NCI-H82 treated with DMSO at 0.1 percent for 48 hours (cell line): ENCODE results near the gene ATAD3C.
"Not testable (repeated sequence)": the region's sequence is repeated elsewhere in the genome, so short reads cannot be mapped to it uniquely, and the experiment has no call there.

Source experiments
- DNase-seq: peaks from one replicate; lab custom pipeline; 2025; ENCODE audit not compliant: unreplicated experiment; lab: John Stamatoyannopoulos, UW

ATAD3C gene

DNA sequence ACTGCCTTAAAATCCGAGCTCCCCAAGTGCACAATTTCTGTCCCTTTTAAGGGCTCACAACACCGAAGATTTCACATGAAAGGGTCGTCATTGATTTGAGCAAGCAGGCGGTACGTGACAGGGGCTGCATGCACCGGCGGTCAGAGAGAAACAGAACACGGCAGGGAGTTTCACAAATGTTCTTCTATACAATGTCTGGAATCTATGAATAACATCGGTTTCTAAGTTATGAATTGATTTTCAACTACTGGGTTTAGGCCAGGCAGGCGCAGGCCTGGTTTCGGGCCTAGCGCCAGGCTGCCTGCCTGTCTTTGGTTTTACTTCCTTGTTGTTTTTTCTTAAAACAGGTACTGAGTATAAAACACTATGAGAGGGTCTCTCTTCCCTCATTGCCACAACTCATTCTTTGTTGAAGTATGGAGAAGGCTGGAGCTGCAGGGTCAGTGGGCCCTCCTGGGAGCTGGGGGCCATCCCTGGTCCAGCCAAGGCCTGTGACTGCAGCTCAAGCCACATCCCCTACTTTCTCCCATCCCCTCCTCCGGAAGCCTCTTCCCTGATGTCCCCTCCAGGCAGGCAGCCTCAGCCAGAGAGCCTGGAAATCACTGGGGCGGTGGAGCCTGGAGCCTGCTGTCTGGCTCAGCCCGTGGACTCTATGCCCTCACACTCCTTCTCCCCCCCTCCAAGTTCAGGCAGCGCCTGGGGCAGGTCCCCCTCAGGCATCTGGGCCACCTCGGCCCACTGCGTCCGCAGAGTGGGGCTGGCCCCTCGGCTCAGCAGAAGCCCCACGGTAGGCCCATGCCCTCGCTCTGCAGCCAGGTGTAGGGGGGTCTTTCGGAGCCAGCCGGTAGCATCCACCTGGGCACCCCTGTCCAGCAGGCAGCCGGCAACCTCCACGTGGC lies 30.8 kb upstream of the ATAD3C start:
- DNase-seq: no peak

DNA sequence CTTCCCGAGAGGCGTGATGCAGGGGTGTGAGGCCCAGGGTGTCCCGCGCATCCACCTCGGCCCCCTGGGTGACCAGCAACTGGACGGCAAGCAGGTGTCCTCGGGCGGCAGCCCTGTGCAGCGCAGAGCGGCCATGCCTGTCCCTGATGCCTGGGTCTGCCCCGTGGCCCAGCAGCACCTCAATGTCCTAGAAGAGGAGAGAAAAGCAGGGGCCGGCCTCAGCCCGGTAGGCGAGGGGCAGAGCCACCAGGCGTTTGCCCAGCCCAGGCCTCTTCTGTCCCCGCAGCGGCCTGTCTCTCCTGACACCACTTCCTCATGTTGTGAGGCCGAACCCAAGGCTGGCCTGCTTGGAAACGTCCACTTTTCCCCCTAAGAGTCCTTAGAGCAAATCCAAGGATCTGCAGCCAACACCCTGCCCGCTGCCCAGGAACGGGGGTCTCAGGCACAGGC lies 30.1 kb upstream of the ATAD3C start:
- DNase-seq: no peak

DNA sequence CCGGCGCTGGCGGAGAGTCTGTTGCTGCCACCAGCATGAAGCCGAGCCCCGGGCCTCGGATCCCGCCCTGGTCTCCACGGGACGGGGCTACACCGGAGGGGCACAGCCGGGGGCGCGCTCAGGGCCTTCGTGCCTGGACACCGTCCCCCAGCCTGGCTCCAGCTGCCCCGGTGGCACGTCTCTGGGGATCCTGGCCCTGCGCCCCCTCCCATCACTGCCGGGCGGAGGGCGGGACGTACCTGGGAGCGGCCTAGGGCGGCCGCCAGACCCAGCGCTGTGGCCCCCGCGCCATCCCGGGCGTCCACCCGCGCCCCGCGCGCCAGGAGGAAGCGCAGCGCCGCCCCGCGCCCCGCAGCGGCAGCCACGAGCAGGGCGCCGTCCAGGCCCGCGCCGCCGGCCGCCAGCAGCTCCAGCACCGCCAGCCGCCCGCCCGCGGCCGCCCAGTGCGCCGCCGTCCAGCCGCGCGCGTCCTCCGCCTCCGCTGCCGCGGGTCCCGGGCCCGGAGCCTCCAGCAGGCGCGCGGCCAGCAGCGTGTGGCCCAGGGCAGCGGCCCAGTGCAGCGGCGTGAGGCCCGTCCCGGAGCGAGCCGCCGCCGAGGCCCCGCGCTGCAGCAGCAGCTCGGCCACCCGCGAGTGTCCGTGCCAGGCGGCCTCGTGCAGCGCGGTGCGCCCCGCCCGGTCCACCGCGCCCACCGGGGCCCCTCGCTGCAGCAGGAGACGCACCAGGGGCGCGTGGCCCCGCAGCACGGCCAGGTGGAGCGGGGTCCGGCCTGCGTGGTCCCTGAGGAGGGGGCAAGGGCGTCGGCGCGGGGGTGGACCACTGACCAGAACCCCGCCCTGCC lies 29.5 kb upstream of the ATAD3C start:
- DNase-seq: no peak

DNA sequence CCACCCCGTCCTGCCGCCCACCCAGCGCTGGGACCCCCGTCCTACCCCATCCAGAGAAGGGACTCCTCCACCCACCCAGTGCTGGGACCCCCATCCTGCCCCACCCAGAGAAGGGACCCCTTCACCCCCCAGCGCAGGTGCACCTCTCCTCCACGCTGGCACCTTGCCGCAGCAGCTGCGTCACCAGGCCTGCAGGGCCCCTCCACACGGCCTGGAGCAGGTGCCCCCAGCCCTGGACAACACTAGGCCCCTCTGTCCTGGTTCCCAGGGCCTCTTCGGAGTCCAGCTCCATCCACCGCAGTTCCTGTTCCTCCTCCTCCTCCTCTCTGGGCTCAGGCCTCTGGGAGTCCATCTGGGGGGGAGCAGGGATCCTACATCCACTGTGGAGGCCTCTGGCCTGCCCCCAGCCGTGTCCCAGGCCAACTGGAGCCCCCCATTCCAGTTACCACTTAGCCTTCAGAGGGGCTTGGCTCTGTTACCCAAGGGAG lies 28.8 kb upstream of the ATAD3C start:
- DNase-seq: no peak

DNA sequence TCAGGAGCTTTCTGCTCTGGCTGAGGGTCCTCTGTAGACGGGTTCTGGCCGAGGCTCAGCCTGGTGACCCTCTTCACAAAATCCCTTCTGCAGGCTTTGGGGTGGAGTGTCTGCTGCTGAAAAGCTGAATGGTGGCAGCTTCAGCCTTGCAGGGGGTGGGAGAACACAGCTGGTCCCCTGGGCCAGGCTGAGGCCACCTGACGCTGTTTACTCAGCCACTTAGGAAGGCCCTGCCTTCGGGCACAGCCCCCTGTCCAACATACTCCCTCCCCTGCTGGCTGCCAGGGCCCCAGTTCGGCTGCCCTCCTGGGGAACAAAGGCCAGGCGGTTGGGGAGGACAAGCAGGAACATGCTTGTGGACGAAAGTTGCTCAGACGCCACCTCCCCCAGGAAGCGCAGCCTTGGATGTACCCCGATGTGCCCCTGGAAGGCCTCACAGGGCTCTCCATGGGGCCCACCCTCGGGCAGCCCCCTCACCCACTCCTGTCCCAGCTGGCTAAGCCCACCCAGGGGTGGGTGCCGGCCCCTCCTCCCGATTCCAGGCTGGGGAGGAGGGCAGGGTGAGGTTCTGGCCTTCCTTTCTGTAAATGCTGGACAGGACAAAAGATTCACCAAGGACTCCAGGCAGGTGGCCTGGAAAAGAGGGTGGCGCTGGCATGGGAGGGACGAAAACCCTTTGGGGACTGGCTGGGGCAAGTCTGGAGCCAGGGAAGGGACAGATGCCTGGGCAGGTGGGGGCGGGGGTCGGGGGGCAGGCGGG lies 28.2 kb upstream of the ATAD3C start, which contains the start of gene ANKRD65:
Gene ANKRD65, minus strand, starts transcription at position 130 of the 760 bp plus-strand sequence. CDS start 271 bp downstream, outside the sequence.
- DNase-seq: peak; percentile 81

DNA sequence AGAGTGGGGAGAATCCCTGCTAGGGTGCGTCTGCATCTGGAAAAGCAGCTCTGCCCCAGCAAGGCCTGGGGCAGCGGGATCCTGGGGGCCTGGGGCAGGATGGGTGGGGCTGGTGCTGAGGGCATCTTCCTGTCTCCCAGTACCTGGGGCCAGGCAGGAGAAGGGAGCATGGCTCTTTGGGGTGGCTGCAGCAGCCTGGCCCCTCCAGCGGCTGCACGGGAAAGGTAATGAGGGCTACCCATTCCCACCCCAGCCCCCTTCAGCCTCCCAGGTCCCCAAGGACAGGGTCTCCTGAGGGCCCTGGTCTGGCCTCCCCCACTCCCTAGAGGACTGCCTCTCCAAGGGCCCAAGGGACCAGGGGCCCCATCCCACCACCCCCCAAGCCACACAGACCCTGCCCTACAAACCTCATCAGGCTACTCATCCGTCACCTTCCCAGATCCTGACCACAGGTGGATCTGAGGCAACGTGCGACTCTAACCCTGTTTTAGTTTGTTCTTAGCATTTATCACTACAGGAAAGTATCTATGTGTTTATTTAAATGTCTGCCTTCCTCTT lies 27.5 kb upstream of the ATAD3C start:
- DNase-seq: no peak

DNA sequence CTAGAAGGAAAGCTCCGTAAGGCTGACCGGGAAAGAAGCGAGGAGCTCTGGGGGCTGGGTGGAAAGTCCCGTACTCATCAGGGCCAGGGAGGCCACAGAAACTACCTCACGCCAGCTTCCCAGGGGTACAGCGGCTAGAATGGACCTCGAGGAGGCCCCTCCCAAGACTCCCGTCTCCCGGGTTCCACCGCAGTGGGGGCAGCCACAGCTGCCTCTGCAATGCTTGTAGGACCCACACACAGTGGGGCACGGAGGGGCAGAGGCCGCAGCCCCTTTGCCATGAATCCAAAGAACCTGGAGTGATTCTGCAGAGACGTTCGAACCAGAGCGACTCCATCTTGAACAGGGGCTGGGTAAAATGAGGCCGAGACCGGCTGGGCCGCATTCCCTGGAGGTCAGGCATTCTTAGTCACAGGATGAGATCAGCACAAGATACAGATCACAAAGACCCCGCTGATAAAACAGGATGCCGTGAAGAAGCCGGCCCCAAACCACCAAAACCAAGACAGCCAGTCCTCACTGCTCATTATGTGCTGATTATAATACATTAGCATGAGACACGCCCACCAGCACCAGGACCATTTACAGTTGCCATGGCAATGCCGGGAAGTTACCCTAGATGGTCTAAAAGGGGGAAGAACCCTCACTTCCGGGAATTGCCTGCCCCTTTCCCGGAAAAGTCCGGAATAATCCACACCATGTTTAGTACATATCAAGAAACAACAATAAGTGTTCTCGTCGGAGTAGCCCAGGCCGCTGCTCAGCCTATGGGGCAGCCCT lies 26.8 kb upstream of the ATAD3C start:
- no peak for DNase-seq

DNA sequence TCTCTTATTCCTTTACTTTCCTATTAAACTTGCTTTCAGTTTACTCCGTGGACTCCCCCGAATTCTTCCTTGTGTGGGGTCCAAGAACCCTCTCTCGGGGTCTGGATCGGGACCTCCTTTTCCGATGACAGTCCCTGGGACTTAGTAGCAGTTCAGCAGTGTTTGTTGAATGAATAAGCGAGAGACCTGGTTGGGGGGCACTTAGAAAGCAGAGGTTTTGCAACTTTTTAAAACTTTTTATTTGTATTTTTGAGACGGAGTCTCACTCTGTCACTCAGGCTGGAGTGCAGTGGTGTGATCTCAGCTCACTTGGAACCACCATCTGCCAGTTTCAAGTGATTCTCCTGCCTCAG lies 26.3 kb upstream of the ATAD3C start:
- DNase-seq: no peak

DNA sequence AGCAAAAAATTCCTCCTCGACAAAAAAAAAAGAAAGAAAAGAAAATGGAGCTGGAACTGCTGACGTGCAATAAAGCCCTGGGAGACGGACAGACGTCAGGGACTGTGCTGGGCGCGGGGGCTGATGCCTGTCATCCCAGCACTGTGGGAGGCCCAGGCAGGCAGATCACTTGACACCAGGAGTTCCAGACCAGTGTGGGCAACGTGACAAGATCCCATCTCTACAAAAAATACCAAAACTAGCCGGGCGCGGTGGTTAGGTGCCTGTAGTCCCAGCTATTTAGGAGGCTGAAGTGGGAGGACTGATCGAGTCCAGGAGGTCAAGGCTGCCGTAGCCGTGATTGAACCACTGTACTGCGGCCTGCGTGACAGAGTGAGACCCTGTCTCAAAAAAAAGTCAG lies 24.8 kb upstream of the ATAD3C start:
- DNase-seq: no peak

DNA sequence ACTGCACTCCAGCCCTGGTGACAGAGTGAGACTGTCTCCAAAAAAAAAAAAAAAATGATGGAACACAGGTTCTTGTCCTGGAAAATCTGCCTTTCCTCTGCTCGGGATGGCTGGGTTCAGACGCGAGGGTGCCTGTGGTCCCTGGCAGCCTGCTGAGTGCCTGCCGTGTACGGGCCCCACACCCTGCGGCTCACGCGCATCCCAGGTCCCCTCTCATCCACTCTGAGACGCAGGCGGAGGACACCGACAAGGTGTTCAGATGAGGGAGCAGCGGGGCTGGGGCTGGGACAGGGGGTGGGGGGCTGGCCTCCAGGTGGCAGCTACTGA lies 24.1 kb upstream of the ATAD3C start:
- DNase-seq: no peak

DNA sequence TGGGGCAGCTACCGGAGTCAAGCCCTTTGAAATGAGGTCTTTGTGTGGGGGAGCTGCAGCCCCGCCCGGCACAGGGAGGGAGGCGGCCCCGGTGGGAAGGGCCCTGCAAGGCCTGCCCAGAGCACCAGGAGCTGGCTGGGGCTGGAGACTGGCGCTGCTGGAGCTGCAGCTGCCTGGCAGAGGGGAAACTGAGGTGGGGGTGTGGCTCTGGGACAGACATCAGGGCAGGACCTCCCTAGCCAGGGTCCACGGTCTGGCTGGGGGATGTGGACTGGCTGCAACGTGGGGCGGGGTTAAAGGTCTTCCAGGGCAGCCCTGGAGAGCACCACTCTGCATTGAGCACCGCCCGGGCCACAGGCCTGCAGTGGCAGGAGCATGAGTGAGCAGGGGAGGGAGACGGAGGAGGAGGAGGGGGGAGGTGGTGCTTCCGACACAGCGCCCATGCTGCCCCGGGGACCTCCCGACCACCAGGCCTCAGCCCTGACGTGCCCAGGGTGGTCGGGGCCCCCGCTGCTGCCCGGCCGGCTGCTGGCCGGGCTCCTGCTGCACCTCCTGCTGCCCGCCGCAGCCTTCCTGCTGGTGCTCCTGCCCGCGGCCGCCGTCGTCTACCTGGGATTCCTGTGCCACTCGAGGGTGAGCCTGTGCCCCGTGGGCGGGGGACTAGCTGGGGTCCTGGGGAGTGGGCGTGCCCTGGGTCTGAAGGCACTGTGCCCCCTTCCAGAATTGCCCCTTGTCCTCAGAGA lies 23.6 kb upstream of the ATAD3C start:
- DNase-seq: no peak

DNA sequence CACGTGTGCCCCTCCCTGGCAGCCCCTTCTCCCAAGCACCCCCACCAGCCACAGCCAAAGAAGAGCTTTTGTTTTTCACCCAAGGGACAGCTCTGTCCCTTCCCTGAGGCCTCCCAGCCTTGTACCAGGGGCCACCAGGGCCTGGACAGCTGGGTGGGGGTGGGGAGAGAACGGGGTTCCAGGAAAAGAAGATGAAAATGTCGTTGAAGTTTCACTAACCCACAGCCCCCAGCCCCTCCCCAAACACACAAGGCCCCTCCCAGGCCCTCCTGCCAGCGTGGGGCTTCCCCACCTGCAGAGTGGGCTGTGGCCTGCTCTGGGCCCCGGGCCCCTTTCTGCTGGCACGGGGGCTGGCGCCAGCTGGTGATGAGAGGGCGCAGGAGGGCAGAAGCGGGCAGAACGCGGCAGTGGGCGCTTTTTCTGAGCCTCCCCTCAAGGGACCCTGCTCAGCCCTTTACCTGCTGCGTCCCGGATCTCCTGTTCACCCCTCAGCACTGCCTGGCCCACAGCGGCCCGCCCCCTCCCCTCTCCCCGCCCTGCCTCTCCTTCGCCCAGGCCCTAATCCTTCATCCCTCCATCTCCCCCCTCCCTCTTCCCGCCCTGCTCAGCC lies 22.9 kb upstream of the ATAD3C start:
- no peak for DNase-seq

DNA sequence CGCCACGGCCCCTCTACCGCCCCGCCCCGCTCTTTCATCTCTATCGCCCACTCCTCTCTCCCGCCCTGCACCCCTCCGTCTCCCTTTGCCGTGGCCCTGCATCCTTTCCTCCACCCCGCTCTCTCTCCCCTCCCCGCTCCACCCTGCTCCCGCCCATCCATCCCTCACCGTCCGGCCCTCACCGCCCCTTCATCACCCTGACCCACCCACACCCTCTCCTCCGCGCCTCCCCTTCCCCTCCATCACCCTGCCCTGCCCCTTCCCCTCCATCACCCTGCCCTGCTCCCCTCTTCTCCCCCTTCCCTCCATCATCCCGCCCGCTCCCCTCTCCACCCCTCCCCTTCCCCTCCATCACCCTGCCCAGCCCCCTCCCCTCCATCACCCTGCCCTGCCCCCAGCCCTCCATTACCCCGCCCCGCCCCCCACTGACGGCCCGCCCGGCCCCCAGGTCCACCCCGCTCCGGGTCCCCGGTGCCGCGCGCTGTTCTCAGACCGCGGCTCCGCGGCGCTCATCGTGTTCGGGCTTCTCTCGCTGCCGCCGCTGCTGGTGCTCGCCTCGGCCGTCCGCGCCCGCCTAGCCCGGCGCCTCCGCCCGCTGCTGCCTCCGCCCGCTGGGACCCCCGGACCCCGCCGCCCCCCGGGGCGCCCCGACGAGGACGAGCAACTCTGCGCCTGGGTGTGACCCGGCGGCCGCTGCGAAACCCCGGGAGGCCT lies 22.2 kb upstream of the ATAD3C start:
- peak; percentile 92 for DNase-seq

DNA sequence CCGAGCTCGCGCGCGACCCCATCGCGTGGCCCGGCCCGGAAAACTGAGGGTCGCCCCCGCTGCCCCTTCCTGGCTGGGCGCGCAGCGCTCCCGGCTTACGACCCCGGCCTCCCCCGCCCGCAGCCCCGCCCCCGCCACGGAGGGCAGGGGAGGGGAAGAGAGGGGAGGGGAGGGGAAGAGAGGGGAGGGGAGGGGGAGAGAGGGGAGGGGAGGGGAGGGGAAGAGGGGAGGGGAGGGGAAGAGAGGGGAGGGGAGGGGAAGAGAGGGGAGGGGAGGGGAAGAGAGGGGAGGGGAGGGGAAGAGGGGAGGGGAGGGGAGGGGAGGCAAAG lies 21.7 kb upstream of the ATAD3C start:
- DNase-seq: no peak

DNA sequence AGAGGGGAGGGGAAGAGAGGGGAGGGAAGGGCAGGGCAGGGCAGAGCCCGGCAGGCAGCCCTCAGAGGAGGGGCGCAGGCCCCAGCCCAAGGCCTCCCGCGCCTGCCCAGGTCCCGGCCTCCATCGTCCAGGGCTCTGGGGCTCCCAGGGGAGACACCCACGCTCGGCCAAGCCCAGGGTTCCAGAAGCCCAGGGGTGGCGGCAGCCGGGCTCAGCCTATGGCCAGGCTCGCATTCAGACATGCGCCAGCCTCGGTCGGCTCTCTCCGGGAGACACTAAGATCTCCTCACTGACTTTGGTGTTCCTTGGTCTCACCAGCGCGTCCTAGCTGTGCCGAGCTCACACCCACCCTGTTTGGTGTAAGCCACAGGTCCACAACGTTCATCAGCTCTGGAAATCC lies 21.3 kb upstream of the ATAD3C start:
- DNase-seq: no peak

DNA sequence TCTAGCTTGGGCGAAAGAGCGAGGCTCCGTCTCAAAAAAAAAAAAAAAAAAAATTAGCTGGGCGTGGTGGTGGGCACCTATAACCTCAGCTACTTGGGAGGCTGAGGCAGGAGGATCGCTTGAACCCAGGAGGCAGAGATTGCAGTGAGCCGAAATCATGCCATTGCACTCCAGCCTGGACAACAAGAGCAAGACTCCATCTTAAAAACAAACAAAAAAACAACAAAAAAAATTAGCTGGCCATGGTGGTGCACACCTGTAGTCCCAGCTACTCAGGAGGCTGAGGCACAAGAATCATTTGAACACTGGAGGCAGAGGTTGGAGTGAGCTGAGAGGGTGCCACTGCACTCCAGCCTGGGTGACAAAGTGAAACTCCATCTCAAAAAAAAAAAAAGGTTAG lies 20.5 kb upstream of the ATAD3C start:
- DNase-seq: not testable (repeated sequence)

DNA sequence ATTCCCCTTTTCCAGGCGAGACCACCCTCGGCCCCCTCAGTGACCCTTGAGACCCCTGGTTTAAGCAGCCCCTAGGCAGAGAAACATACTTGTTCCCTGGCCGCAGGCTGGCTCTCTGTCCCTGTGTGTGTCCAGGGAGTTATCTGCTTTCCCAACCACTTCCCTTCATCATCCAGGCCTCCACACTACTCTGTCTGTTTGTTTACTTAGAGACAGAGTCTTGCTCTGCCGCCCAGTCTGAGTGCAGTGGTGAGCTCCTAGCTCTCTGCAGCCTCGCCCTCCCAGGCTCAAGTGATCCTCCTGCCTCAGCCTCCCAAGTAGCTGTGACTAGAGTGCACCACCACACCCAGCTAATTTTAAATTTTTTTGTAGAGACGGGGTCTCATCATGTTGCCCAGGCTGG lies 19.8 kb upstream of the ATAD3C start:
- no peak for DNase-seq

DNA sequence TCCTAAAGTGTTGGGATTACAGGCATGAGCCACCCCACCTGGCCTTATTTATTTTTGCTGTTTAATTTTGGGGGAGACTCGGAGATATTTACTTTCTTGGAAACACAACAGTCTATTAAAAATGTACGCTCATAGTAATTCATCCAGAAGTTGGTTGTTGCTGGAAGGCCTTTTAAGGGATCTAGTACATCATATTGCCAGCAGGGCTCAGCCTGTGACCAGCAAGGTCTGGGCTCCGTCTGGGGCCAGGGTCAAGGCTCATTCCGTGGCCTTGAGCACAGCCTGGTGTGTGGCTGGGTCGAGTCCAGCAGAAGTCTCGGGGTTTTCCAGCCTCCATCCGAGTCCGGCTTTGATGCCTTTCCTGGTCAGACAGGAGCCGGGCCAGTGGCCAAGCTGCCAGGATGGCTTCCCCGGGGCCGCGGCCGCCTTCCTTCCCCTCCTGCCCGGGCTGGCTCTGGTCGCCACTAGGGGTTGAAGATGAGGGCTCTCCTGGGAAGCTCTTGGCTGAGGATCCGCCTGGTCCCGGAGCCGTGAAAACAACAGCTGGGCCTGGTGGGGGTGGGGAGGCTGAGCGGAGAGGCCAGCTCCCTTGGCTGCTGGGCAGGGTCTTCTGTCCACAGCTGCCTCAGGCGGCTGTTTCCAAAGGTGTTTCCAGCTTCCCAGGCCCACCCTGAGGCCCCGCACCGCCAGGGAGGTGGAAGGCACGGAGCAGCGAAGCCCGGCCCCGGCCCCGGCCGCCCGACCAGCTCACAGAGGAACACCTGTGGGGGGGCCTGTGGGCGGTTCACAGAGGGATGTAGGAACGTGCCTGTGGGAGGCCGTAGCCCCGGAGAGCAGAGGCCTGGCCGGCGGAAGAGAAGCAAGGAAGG lies 19.1 kb upstream of the ATAD3C start:
- DNase-seq: peak; percentile 79
